GM21447 (cell line): Measurements from ENCODE around the gene MAP1S.
A peak's percentile ranks its signal among the peaks of the same experiment; 100 is the strongest.
"Not testable (repeated sequence)": the region's sequence is repeated elsewhere in the genome, so short reads cannot be mapped to it uniquely, and the experiment has no call there.

Experiments
- ATAC-seq: cut with Tn5 transposase; IDR thresholded peaks from one replicate; pipeline ENCODE4 v1.9.1; 2021; ENCODE audit not compliant: unreplicated experiment

The MAP1S gene

GRCh38 chr19:17755977-17756670 is 36.8 kb downstream of the MAP1S start:
- ATAC-seq = no peak

GRCh38 chr19:17757125-17757524 is 37.8 kb downstream of the MAP1S start:
- ATAC-seq = no peak

GRCh38 chr19:17758515-17758914 is 39.2 kb downstream of the MAP1S start:
- ATAC-seq = no peak

- no peak for ATAC-seq
These were observed 41.9 kb downstream of the MAP1S start for GRCh38 chr19:17761148-17761547.

GRCh38 chr19:17762505-17763229 is 43.4 kb downstream of the MAP1S start:
- ATAC-seq = no peak

- no peak for ATAC-seq
These were observed 45.1 kb downstream of the MAP1S start for GRCh38 chr19:17764348-17764747.

GRCh38 chr19:17765069-17765618 is 45.9 kb downstream of the MAP1S start:
- ATAC-seq = no peak

- no peak for ATAC-seq
These were observed 47.4 kb downstream of the MAP1S start for GRCh38 chr19:17766543-17767131.

- no peak for ATAC-seq
These were observed 48.3 kb downstream of the MAP1S start for GRCh38 chr19:17767559-17767958.

- ATAC-seq = no peak
These were observed 51.3 kb downstream of the MAP1S start for GRCh38 chr19:17770613-17771012.

- ATAC-seq = no peak
These were observed 52.9 kb downstream of the MAP1S start for GRCh38 chr19:17772172-17772571.

GRCh38 chr19:17775245-17775927 is 56.1 kb downstream of the MAP1S start:
- no peak for ATAC-seq

GRCh38 chr19:17775991-17776803 is 56.9 kb downstream of the MAP1S start:
- peak; percentile 69 for ATAC-seq

- not testable (repeated sequence) for ATAC-seq
These were observed 58.6 kb downstream of the MAP1S start for GRCh38 chr19:17777840-17778239.

- no peak for ATAC-seq
These were observed 59.1 kb downstream of the MAP1S start for GRCh38 chr19:17778251-17778967.

- ATAC-seq = no peak
These were observed 60.0 kb downstream of the MAP1S start for GRCh38 chr19:17778968-17779929.

- no peak for ATAC-seq
These were observed 61.5 kb downstream of the MAP1S start for GRCh38 chr19:17780781-17781180.

- ATAC-seq = not testable (repeated sequence)
These were observed 64.4 kb downstream of the MAP1S start for GRCh38 chr19:17783721-17784120.
